Spleen (tissue), 7 donors: ENCODE data around the gene ACTR1B.

Experiments
- POLR2A ChIP-seq, 3 donors: fragments of 450-650 bp; IDR thresholded peaks; one replicate each; pipeline ENCODE4 v1.5.1; 2017; ENCODE audit warnings: antibody characterized with exemption in 3 of 3, mild to moderate bottlenecking in 1 of 3
- POLR2AphosphoS5 ChIP-seq, 3 donors: sonication (generic); formaldehyde crosslinking; IDR thresholded peaks; one replicate each; pipeline ENCODE4 v1.5.1; 2017; ENCODE audit warnings: antibody characterized with exemption in 3 of 3
- TF ChIP-seq, protein P1 (sequence below), 11 experiments: fragments of 200-600 bp in 7 of 11; fragments of 450-650 bp in 4 of 11; sonication (generic) in 4 of 11; IDR thresholded peaks in 8 of 11; conservative IDR thresholded peaks in 3 of 11; 1 replicate in 7 of 11; 2 replicates in 4 of 11; pipeline versions ENCODE4 v1.4.0 to v1.8.0; 2016 to 2021; ENCODE audit warnings: antibody characterized with exemption in 11 of 11, inconsistent platforms in 4 of 11, mild to moderate bottlenecking in 1 of 11
- donor health status: DM: no; HTN: no; CAD: no; lungs with moderate emphysema.
- donor health status: DM: no; HTN: no; CAD: no.
- donor health status: DM: no; HTN: no; CAD: no.

DNA sequence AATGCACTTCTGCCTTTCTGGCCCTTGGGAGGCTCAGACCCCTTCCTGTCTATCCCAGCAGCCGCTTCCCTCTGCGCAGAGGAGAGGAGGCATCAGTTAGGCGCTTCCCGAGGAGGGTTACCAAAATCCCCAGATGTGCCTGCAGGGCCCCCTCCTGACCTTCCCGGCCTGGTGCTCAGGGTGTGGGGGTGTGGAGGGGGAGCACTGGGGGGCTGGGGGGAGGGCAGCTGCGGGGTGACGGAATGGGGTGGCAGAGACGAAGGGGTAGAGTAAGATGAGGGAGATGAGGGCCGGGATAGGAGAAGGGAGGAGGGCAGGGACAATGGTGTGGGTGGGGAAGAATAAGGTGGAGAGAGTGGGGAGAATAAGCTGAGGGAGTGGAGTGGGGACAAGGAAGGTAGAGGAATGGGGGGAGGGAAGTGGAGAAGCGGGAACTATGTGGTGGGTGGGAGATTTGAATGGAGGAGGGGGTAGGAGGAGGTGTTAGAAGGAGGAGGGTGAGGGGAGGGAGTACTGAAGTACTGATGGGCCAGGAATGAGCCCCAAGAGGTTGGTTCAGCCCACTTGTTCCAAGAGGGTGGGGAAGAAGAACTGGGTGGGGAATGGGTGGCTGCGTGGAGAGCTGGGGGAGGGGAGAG, 43.0 kb upstream of the ACTR1B start:
- TF ChIP-seq POLR2AphosphoS5 (IDR thresholded peaks at IDR 0.05) (no peak), POLR2A (IDR thresholded peaks at IDR 0.05) (no peak)
- TF ChIP-seq, protein P1, sequence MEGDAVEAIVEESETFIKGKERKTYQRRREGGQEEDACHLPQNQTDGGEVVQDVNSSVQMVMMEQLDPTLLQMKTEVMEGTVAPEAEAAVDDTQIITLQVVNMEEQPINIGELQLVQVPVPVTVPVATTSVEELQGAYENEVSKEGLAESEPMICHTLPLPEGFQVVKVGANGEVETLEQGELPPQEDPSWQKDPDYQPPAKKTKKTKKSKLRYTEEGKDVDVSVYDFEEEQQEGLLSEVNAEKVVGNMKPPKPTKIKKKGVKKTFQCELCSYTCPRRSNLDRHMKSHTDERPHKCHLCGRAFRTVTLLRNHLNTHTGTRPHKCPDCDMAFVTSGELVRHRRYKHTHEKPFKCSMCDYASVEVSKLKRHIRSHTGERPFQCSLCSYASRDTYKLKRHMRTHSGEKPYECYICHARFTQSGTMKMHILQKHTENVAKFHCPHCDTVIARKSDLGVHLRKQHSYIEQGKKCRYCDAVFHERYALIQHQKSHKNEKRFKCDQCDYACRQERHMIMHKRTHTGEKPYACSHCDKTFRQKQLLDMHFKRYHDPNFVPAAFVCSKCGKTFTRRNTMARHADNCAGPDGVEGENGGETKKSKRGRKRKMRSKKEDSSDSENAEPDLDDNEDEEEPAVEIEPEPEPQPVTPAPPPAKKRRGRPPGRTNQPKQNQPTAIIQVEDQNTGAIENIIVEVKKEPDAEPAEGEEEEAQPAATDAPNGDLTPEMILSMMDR (IDR thresholded peaks at IDR 0.05 in 8 of 11, conservative IDR thresholded peaks at IDR 0.05 in 3 of 11), result no peak
